Measurements from ENCODE around the gene ERFE.

Gene ERFE

GRCh38 chr2:238140040-238140439 lies 18.7 kb upstream of the ERFE start:
- no peak for DNase-seq

GRCh38 chr2:238140721-238141540 lies 17.8 kb upstream of the ERFE start:
- DNase-seq, result no peak

- DNase-seq, result no peak
These were observed 17.0 kb upstream of the ERFE start for GRCh38 chr2:238141541-238142318.

- no peak for DNase-seq
These were observed 16.2 kb upstream of the ERFE start for GRCh38 chr2:238142382-238143205.

GRCh38 chr2:238143239-238143951 lies 15.4 kb upstream of the ERFE start:
- DNase-seq, result peak in 1 of 2 experiments; percentile 46

GRCh38 chr2:238144262-238144661 lies 14.5 kb upstream of the ERFE start:
- no peak for DNase-seq

GRCh38 chr2:238145046-238145445 lies 13.7 kb upstream of the ERFE start:
- DNase-seq, result no peak

GRCh38 chr2:238145851-238146250 lies 12.9 kb upstream of the ERFE start:
- no peak for DNase-seq

GRCh38 chr2:238146884-238147544 lies 11.8 kb upstream of the ERFE start:
- no peak for DNase-seq

- no peak for DNase-seq
These were observed 9.8 kb upstream of the ERFE start for GRCh38 chr2:238148981-238149380.

- no peak for DNase-seq
These were observed 8.8 kb upstream of the ERFE start for GRCh38 chr2:238149841-238150572.

GRCh38 chr2:238150686-238151085 lies 8.1 kb upstream of the ERFE start:
- no peak for DNase-seq

- no peak for DNase-seq
These were observed 7.6 kb upstream of the ERFE start for GRCh38 chr2:238151205-238151604.

GRCh38 chr2:238151628-238152235 lies 7.0 kb upstream of the ERFE start:
- DNase-seq, result no peak

- no peak for DNase-seq
These were observed 5.7 kb upstream of the ERFE start for GRCh38 chr2:238152771-238153688.

- DNase-seq, result no peak
These were observed 4.2 kb upstream of the ERFE start for GRCh38 chr2:238154570-238154969.

GRCh38 chr2:238155051-238155760 lies 3.6 kb upstream of the ERFE start:
- DNase-seq, result no peak

GRCh38 chr2:238155761-238156694 lies 2.7 kb upstream of the ERFE start:
- no peak for DNase-seq

Measured in activated T-cell treated with anti-CD3 and anti-CD28 coated beads, Interleukin-2, amount 50 U/mL, for 48 hours (primary cell).